SU-DHL-6 (cell line): ENCODE data around the gene KCNQ4.

Source experiments
- EZH2phosphoT487 ChIP-seq: fragments of 200-600 bp; sonication (generic), shearing (Covaris generic); conservative IDR thresholded peaks from 2 replicates; pipeline ENCODE4 v1.6.1; 2018; ENCODE audit warnings: mild to moderate bottlenecking, antibody characterized with exemption, low read length, moderate library complexity, mixed read lengths
- TF ChIP-seq, protein P1 (sequence below): fragments of 200-600 bp; sonication (generic); IDR thresholded peaks from one replicate; pipeline ENCODE4 v1.5.1; 2017; ENCODE audit warnings: antibody characterized with exemption, mild to moderate bottlenecking, low read length, moderate library complexity; ENCODE audit not compliant: insufficient read depth, poor library complexity, severe bottlenecking

DNA sequence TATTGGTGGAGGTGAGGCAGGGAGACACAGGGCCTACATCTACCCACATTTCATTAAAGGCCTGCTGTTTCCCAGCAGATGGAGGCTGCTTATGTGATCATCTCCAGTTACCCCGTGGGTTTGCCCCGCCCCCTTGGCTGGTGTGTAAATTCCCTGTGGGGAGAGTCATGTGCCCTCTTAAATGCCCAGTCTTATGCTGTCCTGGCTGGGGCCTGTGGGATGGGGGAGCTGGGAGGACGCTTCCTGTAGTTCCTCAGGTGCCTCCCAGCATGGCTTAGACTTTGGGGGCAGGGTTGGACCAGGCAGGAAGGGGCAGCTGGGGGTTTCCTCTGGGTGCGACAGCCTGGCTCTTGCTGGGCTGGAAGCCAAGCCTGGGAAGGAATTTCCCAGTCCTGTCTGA lies 94.1 kb downstream of the KCNQ4 start:
- TF ChIP-seq, protein P1, sequence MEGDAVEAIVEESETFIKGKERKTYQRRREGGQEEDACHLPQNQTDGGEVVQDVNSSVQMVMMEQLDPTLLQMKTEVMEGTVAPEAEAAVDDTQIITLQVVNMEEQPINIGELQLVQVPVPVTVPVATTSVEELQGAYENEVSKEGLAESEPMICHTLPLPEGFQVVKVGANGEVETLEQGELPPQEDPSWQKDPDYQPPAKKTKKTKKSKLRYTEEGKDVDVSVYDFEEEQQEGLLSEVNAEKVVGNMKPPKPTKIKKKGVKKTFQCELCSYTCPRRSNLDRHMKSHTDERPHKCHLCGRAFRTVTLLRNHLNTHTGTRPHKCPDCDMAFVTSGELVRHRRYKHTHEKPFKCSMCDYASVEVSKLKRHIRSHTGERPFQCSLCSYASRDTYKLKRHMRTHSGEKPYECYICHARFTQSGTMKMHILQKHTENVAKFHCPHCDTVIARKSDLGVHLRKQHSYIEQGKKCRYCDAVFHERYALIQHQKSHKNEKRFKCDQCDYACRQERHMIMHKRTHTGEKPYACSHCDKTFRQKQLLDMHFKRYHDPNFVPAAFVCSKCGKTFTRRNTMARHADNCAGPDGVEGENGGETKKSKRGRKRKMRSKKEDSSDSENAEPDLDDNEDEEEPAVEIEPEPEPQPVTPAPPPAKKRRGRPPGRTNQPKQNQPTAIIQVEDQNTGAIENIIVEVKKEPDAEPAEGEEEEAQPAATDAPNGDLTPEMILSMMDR = no peak
- no peak for TF ChIP-seq EZH2phosphoT487
